ENCODE results near the gene AGBL1.

AGBL1 gene

GRCh38 chr15:86570738-86571137 is 491.1 kb downstream of the AGBL1 start:
- Histone ChIP-seq H3K27me3 (ENCODE audit: insufficient read depth, low read depth) (no peaks in the 10 kb centered on the region), H2AFZ (ENCODE audit: low read depth) (no peak overlapping the region), H3K4me2 (no peak overlapping the region), H3K4me3 (IDR thresholded peaks at IDR 0.05; ENCODE audit: insufficient read depth, low read depth, low read length) (no peak overlapping the region), H4K20me1 (ENCODE audit: insufficient read depth) (no peaks in the 10 kb centered on the region), H3K36me3 (ENCODE audit: insufficient read depth) (no peaks in the 10 kb centered on the region), H3K27ac (no peak overlapping the region), H3K9ac (no peak overlapping the region), H3K4me1 (ENCODE audit: low read depth, poor library complexity, severe bottlenecking) (no peaks in the 10 kb centered on the region), H3K79me2 (ENCODE audit: insufficient read depth, low read depth) (no peaks in the 10 kb centered on the region)
- no peak for TF ChIP-seq CTCF (conservative IDR thresholded peaks at IDR 0.05; ENCODE audit: low read depth, low read length)

DNA sequence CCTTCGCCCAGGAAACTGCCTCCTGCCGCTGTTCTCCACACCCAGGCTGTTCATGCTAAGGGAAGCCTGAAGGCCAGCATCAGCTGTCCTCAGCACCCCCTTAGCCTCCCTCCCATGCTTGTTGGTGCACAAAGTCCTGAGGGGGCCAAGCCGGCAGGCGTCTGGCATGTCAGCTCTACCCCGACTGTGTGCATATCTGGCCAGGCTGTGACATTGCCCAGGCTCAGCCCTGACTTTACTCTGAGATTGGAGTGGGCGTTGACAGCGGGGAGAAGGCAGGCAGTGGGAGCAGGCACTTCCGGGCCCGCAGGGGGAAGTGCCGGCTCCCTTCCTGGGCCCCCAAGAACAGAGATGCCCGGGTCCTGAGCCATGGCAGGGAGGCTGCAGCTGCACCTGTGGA is 492.2 kb downstream of the AGBL1 start:
- Histone ChIP-seq H2AFZ (ENCODE audit: low read depth) (no peak overlapping the region), H3K4me1 (ENCODE audit: low read depth, poor library complexity, severe bottlenecking) (no peaks in the 10 kb centered on the region), H3K4me3 (IDR thresholded peaks at IDR 0.05; ENCODE audit: insufficient read depth, low read depth, low read length) (no peak overlapping the region), H3K9ac (no peak overlapping the region), H3K4me2 (no peak overlapping the region), H3K79me2 (ENCODE audit: insufficient read depth, low read depth) (no peaks in the 10 kb centered on the region), H3K27me3 (ENCODE audit: insufficient read depth, low read depth) (no peaks in the 10 kb centered on the region), H3K36me3 (ENCODE audit: insufficient read depth) (no peaks in the 10 kb centered on the region), H3K27ac (no peak overlapping the region), H4K20me1 (ENCODE audit: insufficient read depth) (no peaks in the 10 kb centered on the region)
- TF ChIP-seq CTCF (conservative IDR thresholded peaks at IDR 0.05; ENCODE audit: low read depth, low read length) = no peak

DNA sequence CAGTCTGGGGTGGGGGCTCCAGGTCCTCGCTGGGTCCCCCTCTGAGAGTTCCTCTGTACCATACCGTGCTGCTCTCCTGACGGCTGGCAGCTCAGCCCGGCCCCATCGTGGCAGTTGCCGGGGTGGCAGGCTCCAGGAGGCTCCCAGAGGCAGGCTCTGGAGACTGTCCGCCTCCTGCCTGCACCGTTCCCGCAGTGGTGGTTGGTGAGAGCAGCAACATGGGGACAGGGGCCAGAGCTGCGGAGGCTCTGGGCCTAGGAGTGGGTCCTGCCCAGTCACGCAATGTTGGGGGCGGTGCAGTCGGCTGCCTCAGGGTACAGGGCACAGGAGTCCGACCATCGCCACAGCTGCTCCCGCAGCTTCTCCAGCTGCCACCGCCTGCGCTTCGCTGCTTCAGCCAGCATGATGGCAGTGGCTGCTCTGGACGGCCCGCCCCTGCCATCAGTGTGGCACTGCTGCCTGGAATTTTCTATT is 492.7 kb downstream of the AGBL1 start:
- Histone ChIP-seq H3K79me2 (ENCODE audit: insufficient read depth, low read depth) (no peaks in the 10 kb centered on the region), H3K27me3 (ENCODE audit: insufficient read depth, low read depth) (no peaks in the 10 kb centered on the region), H4K20me1 (ENCODE audit: insufficient read depth) (no peaks in the 10 kb centered on the region), H3K4me3 (IDR thresholded peaks at IDR 0.05; ENCODE audit: insufficient read depth, low read depth, low read length) (no peak overlapping the region), H3K9ac (no peak overlapping the region), H3K36me3 (ENCODE audit: insufficient read depth) (no peaks in the 10 kb centered on the region), H3K4me2 (no peak overlapping the region), H3K27ac (no peak overlapping the region), H3K4me1 (ENCODE audit: low read depth, poor library complexity, severe bottlenecking) (no peaks in the 10 kb centered on the region), H2AFZ (ENCODE audit: low read depth) (no peak overlapping the region)
- TF ChIP-seq CTCF (conservative IDR thresholded peaks at IDR 0.05; ENCODE audit: low read depth, low read length) = no peak

- H2AFZ ChIP-seq (ENCODE audit: low read depth) = no peak overlapping the region
- no peak overlapping the region for H3K4me3 ChIP-seq (IDR thresholded peaks at IDR 0.05; ENCODE audit: insufficient read depth, low read depth, low read length)
- H3K36me3 ChIP-seq (ENCODE audit: insufficient read depth) = no peaks in the 10 kb centered on the region
- TF ChIP-seq CTCF (conservative IDR thresholded peaks at IDR 0.05; ENCODE audit: low read depth, low read length) = no peak
- no peaks in the 10 kb centered on the region for H3K4me1 ChIP-seq (ENCODE audit: low read depth, poor library complexity, severe bottlenecking)
- no peaks in the 10 kb centered on the region for H3K79me2 ChIP-seq (ENCODE audit: insufficient read depth, low read depth)
- no peak overlapping the region for H3K9ac ChIP-seq
- no peaks in the 10 kb centered on the region for H4K20me1 ChIP-seq (ENCODE audit: insufficient read depth)
- no peak overlapping the region for H3K27ac ChIP-seq
- no peak overlapping the region for H3K4me2 ChIP-seq
- no peaks in the 10 kb centered on the region for H3K27me3 ChIP-seq (ENCODE audit: insufficient read depth, low read depth)
Measured at GRCh38 chr15:86573476-86573875, 493.8 kb downstream of the AGBL1 start.
